OCI-M2 (cell line): Measurements from ENCODE around the gene ATP5F1B.

Source experiments
- DNase-seq: peaks from one replicate; lab custom pipeline; 2025; ENCODE audit not compliant: unreplicated experiment; lab: John Stamatoyannopoulos, UW

ATP5F1B gene

DNA sequence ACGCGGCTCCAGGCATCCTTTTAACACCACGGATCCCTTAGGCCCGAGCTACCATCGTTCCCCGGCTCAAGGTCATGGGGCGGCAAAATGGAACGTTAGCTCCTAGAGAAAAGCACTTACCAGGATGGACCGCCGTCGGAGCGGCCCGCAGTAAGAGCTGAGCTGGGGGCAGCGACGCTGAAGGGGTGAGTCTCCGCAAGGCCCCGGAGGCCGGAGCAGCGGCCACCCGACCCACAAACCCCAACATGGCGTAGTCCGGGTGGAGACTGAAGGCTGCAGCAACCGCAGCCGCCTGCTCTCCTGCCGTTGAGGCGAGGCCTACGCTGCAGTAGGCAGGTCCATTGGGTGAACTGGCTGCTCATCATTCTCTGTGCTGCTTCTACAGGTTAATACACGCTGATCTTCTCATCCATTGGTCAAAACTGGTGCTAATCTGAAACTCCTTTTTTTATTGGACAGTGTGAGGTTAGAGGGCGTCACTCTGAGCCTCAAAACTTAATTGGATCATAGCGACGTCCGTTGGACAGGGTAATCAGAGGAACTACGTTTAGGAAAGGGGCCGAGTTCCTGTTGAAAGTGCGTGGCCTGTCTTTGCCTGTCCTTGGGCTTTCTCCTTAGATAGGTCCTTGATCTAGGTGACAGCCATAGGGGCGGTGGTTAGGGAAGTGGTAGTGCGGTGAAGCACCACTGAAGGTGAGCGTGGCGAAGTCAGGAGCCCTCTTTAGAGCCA lies at the start of gene ATP5F1B:
TSS of gene ATP5F1B (minus strand) at position 268 of the 730 bp plus-strand sequence. CDS start at position 247, 21 bp downstream.
- DNase-seq = peak; percentile 92

DNA sequence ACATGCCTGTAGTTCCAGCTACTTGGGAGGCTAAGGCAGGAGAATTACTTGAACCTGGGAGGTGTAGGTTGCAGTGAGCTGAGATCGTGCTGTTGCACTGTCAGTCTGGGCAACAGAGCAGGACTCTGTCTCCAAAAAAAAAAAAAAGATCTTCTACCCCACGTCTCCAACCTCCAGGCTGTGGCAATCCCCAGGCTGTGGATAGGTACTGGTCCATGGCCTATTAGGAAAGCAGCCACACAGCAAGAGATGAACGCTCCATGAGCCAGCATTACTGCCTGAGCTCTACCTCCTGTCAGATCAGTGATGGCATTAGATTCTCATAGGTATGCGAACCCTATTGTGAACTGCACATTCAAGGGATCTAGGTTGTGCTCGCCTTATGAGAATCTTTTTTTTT lies 48.4 kb upstream of the ATP5F1B start:
- no peak for DNase-seq

GRCh38 chr12:56688846-56689109 lies 43.0 kb upstream of the ATP5F1B start:
- DNase-seq = no peak

DNA sequence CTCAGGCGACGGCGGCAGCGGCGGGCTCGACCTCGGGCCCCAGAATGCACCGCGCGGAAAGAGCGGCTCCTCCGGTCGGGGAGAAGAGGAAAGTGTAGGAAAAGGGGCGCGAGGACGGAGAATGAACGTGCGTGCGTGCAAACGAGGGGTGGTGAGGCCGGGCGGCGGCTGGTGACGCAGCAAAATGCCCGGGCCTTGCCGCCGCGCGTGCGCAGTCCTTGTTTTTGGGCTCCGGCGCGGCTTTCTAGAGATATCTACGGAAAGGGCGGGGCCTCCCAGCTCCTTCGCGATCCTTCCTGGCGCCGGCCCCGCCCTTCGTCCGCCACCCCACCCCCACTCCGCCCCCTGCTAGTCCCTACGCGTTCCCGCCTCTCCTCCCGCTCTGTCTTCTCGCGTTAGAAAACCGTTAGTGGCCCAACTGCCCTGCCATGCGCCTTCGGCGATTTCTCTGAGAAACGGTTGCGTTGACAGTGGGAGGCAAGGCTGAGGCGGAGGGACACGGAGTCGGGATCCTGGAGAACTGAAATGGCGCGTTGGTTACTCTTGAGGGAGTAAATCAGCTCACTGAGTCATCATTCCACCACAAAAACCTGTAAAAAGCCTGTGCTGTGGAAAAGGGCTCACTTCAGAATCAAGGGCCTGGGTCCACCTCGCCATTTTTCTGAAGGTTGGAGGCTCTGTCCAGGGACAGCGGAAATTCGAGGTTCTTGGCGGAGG lies 42.5 kb upstream of the ATP5F1B start, which contains the start of gene PTGES3:
TSS of gene PTGES3 (minus strand) at position 156 of the 717 bp plus-strand sequence. CDS start 285 bp downstream, outside the sequence.
- peak; percentile 87 for DNase-seq

GRCh38 chr12:56687223-56688128 lies 41.7 kb upstream of the ATP5F1B start:
- DNase-seq = no peak

- no peak for DNase-seq
Measured at GRCh38 chr12:56684745-56685359, 39.1 kb upstream of the ATP5F1B start.

GRCh38 chr12:56682323-56682722 lies 36.5 kb upstream of the ATP5F1B start:
- DNase-seq = no peak

DNA sequence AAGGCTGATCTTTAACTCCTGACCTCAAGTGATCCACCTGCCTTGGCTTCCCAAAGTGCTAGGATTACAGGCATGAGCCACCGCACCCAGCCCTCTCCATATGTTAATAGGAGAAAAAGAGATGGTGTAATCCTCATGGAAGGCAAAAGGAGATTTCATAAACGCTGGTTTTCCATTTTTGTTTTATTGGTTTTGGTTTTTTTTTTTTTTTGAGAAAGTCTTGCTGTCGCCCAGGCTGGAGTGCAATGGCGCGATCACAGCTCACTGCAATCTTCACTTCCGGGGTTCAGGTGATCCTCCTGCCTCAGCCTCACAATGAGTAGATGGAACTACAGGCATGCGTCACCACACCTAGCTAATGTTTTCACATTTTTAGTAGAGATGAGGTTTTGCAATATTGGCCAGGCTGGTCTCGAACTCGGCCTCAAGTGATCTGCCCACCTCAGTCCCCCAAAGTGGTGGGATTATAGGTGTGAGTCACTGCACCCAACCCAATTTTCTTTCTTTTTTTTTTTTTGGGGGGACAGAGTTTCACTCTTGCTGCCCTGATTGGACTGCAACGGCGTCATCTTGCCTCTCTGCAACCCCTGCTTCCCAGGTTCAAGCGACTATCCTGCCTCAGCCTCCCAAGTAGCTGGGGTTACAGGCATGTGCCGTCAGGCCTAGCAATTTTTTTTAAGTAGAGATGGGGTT lies 34.2 kb upstream of the ATP5F1B start:
- DNase-seq = no peak

DNA sequence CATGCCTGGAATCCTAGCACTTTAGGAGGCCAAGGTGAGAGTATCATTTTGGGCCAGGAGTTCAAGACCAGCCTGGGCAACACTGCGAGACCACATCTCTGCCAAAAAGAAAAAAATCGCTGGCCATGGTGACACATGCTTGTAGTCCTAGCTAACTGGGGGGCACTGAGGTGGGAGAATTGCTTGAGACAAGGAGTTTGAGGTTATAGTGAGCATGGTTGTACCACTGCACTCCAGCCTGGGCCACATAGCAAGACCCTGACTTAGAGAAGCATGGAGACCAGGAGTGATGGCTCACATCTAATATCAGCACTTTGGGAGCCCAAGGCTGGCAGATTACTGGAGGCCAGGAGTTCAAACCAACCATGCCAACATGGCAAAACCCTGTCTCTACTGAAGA lies 33.1 kb upstream of the ATP5F1B start:
- DNase-seq = no peak

- DNase-seq = no peak
Measured at GRCh38 chr12:56677680-56678079, 31.9 kb upstream of the ATP5F1B start.

DNA sequence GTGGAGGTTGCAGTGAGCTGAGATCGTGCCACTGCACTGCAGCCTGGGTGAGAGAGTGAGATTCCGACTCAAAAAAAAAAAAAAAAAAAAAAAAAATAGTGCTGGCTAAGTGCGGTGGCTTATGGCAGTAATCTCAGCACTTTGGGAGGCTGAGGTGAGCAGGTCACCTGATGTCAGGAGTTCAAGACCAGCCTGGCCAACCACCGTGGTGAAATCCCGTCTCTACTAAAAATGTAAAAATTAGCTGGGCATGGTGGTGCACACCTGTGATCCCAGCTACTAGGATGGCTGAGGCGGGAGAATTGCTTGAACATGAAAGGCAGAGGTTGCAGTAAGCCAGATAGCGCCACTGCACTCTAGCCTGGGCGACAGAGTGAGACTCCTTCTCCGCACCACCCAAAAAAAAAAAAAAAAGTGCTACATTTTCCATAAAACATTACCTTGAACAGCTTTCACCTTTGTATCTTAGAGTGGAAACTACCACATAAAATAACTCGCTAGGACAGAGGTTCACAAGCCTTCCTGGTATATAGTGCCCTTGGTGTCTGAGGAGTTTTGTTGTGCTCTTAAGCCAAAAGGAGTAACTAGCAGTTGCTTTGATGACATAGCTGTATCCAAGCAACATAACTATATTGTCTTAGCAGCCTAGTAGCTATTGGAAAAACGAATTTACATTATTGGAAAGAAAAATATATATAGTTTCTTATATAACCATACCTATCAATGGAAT lies 31.2 kb upstream of the ATP5F1B start:
- DNase-seq = no peak

- no peak for DNase-seq
Measured at GRCh38 chr12:56671608-56672007, 25.8 kb upstream of the ATP5F1B start.

- no peak for DNase-seq
Measured at GRCh38 chr12:56670836-56671235, 25.1 kb upstream of the ATP5F1B start.

- no peak for DNase-seq
Measured at GRCh38 chr12:56668197-56668457, 22.3 kb upstream of the ATP5F1B start.

GRCh38 chr12:56661979-56662638 lies 16.3 kb upstream of the ATP5F1B start:
- no peak for DNase-seq

- DNase-seq = no peak
Measured at GRCh38 chr12:56661560-56661959, 15.8 kb upstream of the ATP5F1B start.

- no peak for DNase-seq
Measured at GRCh38 chr12:56658921-56659320, 13.1 kb upstream of the ATP5F1B start.

DNA sequence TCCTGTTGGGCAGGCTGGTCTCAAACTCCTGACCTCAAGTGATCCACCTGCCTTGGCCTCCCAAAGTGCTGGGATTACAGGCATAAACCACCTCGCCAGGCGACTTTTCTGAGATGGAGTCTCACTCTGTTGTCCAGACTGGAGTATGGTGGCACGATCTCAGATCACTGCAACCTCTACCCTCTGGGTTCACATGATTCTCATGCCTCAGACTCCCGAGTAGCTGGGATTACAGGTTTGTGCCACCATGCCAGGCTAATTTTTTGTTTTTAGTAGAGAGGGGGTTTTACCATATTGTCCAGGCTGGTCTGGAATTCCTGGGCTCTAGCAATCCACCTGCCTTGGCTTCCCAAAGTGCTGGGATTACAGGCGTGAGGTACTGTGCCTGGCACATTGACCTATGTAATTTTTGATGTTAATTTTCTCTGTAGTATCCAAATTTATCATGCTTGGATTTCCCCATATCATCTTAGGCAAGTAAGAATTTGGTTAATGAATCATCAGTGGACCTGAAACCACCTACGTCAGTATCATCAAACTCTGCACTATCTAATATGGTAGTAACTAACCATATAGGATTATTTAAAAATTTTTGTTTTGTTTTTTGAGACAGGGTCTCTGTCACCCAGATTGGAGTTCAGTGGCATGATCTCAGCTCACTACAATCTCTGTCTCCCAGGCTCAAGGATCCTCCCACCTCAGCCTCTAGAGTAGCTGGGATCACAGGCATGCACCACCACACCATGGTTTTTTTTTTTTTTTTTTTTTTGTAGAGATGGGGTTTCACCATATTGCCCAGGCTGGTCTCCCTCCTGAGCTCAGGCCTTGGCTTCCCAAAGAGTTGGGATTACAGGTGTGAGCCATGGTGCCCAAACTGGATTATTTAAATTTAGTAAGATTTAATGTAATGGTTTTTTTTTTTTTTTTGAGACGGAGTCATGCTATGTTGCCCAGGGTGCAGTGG lies 11.9 kb upstream of the ATP5F1B start:
- no peak for DNase-seq
